Measurements from ENCODE around the gene NRG3. TPM values are rescaled to one million over a fixed set of nuclear protein-coding genes. Genes with fewer than 3 reads are reported as not detected.

The NRG3 gene
- total RNA-seq, 4 donors from 2014 or later: under 0.01 to 0.65 (median 0.17) TPM

DNA sequence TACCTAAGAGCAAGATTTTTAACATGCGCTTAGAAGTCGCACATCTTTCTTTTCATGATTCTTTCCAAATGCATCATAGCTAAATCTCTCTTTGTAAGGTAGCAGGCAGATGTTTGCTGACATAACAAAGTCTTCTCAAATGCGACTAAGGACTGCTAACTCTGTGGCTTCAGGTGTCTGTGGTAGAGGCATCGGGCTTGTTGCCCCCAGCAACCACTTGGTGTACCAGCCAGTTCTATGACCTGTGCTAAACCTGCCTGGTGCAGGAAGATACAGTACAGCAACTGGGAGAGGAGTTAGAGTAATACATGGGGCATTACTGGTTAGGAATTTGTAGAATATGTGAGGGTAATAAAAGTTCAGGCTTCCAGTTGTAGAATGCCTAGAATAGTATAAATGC, 654.1 kb downstream of the NRG3 start:
- H3K36me3 ChIP-seq: no peaks in the 10 kb centered on the region
- intact Hi-C loops (cut with DNase I): no loop called here
- no peak overlapping the region for H3K27ac ChIP-seq (replicated peaks in 1 of 4)
- TF ChIP-seq POLR2A (IDR thresholded peaks at IDR 0.05; ENCODE audit: low read depth): no peak
- no peaks in the 10 kb centered on the region for H3K27me3 ChIP-seq
- no peak overlapping the region for H3K4me3 ChIP-seq
- no peak for DNase-seq (ENCODE audit: extremely low spot score)
- H3K9me3 ChIP-seq: no peaks in the 10 kb centered on the region
- WGBS: 87% methylated on average over 4 of the region's 4 CpGs
- no peaks in the 10 kb centered on the region for H3K4me1 ChIP-seq

DNA sequence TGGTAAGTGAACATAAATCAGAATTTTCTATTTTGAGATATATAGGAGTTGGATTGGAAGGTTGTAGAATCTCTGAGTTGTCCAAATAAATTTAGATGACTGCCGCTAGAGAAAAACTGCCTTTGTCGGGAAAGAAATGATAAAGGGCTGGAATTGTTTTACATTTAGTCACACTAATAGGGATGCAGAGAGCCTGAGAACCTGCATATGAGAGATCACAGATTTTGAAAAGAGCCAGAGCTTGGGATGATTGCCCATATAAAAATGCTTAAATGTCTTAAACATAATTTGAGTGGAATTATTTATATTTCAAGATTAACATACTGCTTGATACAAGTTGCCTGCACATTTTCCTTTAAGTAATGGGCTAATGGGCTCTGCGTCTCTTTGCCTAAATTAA, 660.5 kb downstream of the NRG3 start:
- 47% methylated on average over 3 of the region's 3 CpGs for WGBS
- no peak overlapping the region for H3K27ac ChIP-seq (replicated peaks in 1 of 4)
- H3K4me3 ChIP-seq: no peak overlapping the region
- no peak for DNase-seq (ENCODE audit: extremely low spot score)
- H3K4me1 ChIP-seq: no peaks in the 10 kb centered on the region
- no peaks in the 10 kb centered on the region for H3K36me3 ChIP-seq
- TF ChIP-seq POLR2AphosphoS5 (IDR thresholded peaks at IDR 0.05) (no peak), POLR2A (IDR thresholded peaks at IDR 0.05; ENCODE audit: low read depth) (no peak), EP300 (IDR thresholded peaks at IDR 0.05) (no peak)
- TF ChIP-seq, protein P1, sequence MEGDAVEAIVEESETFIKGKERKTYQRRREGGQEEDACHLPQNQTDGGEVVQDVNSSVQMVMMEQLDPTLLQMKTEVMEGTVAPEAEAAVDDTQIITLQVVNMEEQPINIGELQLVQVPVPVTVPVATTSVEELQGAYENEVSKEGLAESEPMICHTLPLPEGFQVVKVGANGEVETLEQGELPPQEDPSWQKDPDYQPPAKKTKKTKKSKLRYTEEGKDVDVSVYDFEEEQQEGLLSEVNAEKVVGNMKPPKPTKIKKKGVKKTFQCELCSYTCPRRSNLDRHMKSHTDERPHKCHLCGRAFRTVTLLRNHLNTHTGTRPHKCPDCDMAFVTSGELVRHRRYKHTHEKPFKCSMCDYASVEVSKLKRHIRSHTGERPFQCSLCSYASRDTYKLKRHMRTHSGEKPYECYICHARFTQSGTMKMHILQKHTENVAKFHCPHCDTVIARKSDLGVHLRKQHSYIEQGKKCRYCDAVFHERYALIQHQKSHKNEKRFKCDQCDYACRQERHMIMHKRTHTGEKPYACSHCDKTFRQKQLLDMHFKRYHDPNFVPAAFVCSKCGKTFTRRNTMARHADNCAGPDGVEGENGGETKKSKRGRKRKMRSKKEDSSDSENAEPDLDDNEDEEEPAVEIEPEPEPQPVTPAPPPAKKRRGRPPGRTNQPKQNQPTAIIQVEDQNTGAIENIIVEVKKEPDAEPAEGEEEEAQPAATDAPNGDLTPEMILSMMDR (IDR thresholded peaks at IDR 0.05): no peak
- intact Hi-C loops (cut with DNase I): no loop called here
- no peaks in the 10 kb centered on the region for H3K27me3 ChIP-seq
- H3K9me3 ChIP-seq: no peaks in the 10 kb centered on the region

DNA sequence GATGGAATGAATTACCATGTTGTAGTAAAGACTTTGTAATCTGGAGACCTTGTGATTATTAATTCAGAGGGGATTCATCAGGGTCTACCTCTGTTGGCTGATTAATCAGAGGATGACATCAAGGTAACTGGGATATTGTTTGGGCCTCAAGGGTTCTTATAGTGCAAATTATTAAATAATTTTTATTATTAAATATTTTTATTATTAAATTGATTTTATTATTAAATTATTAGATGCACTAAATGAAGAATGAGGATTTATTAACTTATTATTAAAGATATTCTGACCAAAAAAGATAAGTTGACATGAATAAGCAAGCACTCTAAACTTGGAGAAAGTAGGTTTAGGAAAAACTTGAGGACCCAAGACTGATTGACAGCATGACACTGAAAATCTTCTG, 661.7 kb downstream of the NRG3 start:
- TF ChIP-seq POLR2AphosphoS5 (IDR thresholded peaks at IDR 0.05) (no peak), EP300 (IDR thresholded peaks at IDR 0.05) (no peak), POLR2A (IDR thresholded peaks at IDR 0.05; ENCODE audit: low read depth) (no peak)
- TF ChIP-seq, protein P1 (IDR thresholded peaks at IDR 0.05): no peak
- DNase-seq (ENCODE audit: extremely low spot score): no peak
- H3K36me3 ChIP-seq: no peaks in the 10 kb centered on the region
- H3K4me1 ChIP-seq: no peaks in the 10 kb centered on the region
- intact Hi-C loops (cut with DNase I): no loop called here
- no peaks in the 10 kb centered on the region for H3K9me3 ChIP-seq
- no peak overlapping the region for H3K4me3 ChIP-seq
- H3K27me3 ChIP-seq: no peaks in the 10 kb centered on the region
- no peak overlapping the region for H3K27ac ChIP-seq (replicated peaks in 1 of 4)

DNA sequence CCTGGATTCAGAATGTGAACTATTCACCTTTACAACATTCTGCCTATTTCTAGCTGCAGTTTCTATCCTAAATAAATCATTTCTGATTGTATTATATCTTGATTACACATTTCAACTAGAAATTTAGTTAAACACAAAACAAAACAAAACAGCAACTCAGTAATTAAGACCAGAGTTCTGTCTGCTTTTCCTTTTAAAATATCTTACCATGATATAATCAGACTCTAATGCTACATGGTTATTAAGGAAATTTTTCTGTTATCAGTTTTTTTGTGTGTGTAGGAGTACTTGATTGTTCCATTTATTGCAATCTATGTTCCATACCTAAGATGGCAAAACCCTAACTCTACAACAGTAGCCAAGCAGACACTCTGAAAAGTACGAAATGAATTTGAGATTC, 663.3 kb downstream of the NRG3 start:
- WGBS: 90% methylated on average over 1 of the region's 1 CpG
- no peaks in the 10 kb centered on the region for H3K27me3 ChIP-seq
- intact Hi-C loops (cut with DNase I): no loop called here
- no peaks in the 10 kb centered on the region for H3K9me3 ChIP-seq
- no peak overlapping the region for H3K4me3 ChIP-seq
- DNase-seq (ENCODE audit: extremely low spot score): no peak
- no peak for TF ChIP-seq POLR2A (IDR thresholded peaks at IDR 0.05; ENCODE audit: low read depth)
- TF ChIP-seq POLR2AphosphoS5 (IDR thresholded peaks at IDR 0.05): no peak
- TF ChIP-seq EP300 (IDR thresholded peaks at IDR 0.05): no peak
- TF ChIP-seq, protein P1 (IDR thresholded peaks at IDR 0.05): no peak
- no peak overlapping the region for H3K27ac ChIP-seq (replicated peaks in 1 of 4)
- no peaks in the 10 kb centered on the region for H3K4me1 ChIP-seq
- no peaks in the 10 kb centered on the region for H3K36me3 ChIP-seq

DNA sequence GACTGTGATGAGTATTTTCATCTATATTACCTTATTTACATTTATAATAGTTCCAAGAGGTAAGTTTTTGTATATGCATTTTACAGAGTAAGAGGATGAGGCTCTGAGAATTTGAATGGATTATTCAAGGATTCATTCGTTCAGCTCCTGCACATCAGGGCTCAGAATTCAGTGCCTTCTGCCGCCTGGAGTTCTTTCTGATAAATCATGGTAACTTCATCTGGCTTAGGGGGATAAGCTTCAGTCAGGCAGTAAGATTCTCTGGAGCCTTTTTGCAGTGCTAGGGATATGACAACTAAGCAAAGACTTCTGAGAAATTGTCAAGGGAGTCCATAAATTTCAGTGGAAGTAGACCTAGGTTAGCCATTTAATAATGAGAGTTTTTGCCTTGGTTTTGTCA, 668.6 kb downstream of the NRG3 start:
- Histone ChIP-seq H3K27ac (replicated peaks in 1 of 4) (no peak overlapping the region), H3K4me3 (no peak overlapping the region), H3K9me3 (no peaks in the 10 kb centered on the region), H3K36me3 (no peaks in the 10 kb centered on the region), H3K27me3 (no peaks in the 10 kb centered on the region), H3K4me1 (no peaks in the 10 kb centered on the region)
- WGBS: 83% methylated on average over 2 of the region's 2 CpGs
- no peak for TF ChIP-seq POLR2AphosphoS5 (IDR thresholded peaks at IDR 0.05)
- TF ChIP-seq POLR2A (IDR thresholded peaks at IDR 0.05; ENCODE audit: low read depth): no peak
- TF ChIP-seq, protein P1 (IDR thresholded peaks at IDR 0.05): no peak
- no peak for TF ChIP-seq EP300 (IDR thresholded peaks at IDR 0.05)
- no peak for DNase-seq (ENCODE audit: extremely low spot score)
- intact Hi-C loops (cut with DNase I): no loop called here

Measured in esophagus muscularis mucosa (tissue), 4 donors.